Occipital lobe (tissue), 2 donors: ENCODE measurements around the gene RAD51B. TPM values are rescaled to one million over a fixed set of nuclear protein-coding genes. Genes with fewer than 3 reads are reported as not detected.

Experiments
- DNase-seq: peaks from one replicate; lab custom pipeline; 2025; lab: John Stamatoyannopoulos, UW
- total RNA-seq: library from RNA; depleted of rRNA; stranded (reverse); fragments of >200 nt; gene quantifications from one replicate; pipeline ENCODE4 v1.2.3, GENCODE V29; 2014

RAD51B gene
- total RNA-seq, 1 donor from 2014 or later: 9.8 TPM

DNA sequence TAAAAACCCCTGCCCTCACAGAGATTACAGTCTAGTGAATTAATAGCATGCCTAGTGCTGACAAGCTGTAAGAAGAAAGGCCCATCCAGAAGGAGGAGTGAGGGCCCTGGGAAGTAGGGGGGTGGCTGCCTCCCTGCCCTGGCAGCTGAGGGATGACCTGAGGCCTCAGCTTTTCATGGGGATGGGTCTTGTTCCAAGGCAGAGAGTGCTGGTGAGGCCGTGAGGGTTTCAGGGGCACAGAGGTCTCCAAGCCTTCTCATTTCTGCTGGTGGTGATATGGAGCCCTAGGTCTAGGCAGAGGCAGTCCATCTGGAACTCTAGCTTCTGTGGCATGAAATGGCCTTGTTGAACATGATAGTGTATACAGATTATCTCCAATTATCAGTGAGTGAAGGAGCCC is 858.9 kb downstream of the RAD51B start:
- DNase-seq: no peak

DNA sequence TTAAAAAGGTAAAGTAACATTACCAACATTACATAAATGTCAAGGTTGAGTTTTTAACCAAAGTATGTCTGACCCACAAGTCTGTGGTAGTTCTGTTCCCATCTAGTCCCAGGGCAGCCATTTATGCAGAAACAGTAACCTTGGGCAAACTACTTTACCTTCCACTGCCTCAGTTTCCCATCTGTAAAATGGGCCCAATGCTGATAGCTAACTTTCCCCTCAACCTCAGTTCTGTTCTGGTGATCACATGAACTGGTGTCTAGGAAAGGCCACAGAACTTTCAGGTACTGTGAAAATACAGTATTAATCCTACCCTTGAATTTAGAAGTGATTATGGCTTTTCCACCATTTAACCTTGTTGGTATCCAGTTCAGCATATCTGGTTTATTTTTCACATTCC is 859.7 kb downstream of the RAD51B start:
- no peak for DNase-seq

DNA sequence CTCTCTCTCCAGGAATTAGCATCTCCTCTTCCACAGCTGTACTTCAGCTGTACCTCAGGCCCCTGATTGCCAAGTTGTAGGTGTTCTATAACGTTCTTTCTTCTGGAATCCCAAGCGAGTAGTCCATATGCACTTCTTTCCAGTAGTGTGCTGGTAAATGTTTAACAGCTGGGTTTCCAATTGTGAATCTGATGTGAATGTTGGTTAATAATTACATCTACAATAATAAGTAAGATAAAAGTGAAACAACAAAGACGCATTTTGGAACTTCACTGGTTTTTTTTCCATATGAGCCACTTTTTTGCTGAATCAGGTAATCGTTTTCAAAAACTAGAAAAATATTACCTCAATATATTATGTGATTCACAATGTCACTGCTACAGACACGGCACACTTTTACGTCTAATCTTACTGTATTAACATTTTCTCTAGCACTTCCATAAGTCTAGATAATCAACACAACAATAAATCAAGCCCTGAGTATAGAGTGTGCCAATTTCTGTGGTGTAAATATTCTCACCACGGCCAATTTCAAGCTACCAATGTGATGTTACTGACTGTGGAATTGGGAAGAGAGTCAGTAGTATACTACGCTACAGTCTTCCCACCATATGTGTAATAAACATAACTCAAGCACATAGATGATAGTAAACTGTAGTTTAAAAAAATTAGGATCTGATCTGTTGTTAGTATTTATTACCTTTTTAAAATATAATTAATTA is 860.3 kb downstream of the RAD51B start:
- DNase-seq: no peak

DNA sequence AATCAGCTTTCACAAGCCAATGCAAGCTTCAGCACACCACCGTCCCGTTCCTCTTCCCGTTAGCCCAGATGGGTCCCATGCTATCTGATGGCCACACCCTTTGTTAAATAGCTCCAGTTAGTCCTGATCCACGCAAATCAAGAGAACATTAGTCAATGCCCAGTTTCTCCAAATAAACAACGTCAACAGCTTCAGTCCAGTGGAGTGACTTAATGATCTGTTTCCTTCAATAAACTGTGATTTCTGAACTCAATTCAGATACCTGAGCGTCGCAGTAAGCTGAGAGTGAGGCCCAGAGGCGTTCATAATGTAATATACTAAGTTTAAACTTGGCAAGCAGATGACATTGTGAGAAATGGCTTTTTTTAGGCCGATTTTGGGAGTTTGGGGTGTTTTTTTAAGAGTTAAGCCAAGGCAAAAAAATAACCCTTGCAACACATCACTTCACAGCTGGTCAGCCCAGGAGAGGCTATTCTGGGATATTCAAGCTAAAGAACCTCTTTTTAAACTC is 861.0 kb downstream of the RAD51B start:
- no peak for DNase-seq

DNA sequence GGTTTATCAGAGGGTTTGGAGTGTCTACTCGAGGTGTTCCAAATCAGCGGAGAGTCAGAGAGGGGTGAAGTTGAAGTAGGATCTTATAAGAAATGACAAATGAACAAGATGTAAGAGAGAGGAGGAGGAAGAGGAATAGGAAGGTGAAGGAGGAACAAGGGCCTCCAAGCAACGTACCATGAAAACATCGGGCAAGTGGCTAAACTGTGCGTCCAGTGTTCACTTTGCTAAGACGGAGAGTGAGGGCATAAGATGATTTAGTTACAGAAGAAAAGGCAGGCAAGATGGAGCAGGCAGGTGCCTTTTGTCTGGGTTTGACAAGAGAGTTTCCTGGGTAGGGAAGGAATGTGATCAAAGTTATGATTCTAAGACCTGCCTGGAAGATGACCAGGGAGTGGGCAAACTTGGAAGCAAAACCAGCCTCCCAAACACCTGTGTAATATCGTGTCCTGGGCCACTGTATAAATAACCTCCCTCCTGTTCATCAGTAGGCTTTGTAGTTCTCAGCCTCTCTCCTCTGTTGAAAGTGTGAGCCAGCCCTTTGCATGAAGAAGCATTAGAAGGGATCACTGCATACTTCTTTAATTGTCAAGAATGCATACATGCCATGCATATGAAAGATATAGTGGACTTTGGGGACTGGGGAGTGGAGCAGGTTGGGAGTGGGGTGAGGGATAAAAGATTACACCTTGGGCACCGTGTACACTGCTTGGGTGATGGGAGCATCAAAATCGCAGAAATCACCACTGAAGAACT is 861.9 kb downstream of the RAD51B start:
- DNase-seq: no peak

DNA sequence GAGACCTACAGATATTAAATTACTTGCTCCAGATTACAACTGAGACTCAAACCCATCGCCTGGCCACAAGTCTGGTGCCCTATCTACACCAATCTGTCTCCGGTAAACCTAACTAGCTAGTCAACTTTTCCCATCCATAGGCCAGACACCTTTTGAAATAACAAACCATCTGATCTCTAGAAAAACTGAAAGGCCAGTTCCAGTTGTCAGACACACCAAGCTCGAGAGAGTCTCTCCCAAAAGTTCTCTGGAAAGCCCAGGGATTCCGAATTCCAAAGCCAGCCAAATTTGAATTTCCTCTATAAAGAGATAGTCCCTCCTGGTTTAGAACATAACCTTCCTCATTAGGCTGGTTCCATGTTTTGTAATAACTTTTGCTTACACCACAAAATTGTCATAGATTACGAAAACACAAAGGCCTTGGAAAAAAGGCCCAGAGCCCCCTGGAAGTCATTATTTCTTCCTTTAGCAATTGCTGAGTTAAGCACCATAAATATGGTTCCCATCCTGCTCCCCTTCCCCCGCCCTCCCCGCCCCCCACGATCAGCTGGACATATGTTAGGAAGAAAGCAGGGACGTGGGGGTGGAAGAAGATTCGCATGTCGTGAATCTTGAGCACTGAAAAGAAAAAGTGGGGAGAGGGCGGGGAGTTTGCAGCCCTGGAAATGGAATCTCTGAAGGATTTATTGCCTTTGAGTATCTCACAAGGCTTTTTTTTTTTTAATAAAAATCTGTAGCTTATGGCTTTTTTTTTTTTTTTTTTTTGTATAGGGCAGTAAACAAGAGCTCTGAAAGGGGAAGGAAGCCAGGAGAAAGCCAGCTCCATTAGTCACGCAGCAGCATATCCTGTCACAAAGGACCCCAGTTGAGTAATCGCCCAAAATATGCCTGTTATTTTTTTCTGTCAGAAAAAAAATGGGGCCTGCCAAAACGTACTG is 862.9 kb downstream of the RAD51B start:
- DNase-seq: no peak

DNA sequence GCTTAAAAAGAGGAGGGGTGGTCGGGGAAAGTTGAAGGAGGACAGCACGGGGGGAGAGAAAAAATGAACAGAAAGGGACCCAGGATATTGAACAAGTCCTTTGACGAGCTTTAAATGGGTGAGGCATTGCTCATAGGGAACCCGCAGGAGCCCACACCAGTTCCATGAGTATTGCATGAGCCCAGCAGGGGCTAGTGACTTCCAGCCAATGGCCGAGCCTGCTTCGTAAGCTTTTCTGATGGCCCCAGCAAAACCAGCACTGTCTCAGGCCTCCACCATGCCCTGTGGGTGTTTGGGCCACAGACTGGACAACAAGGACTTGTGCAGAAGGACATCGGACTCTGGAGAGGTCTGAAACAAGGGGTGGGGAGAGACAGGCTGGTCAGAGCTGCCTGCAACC is 863.7 kb downstream of the RAD51B start:
- DNase-seq: no peak

DNA sequence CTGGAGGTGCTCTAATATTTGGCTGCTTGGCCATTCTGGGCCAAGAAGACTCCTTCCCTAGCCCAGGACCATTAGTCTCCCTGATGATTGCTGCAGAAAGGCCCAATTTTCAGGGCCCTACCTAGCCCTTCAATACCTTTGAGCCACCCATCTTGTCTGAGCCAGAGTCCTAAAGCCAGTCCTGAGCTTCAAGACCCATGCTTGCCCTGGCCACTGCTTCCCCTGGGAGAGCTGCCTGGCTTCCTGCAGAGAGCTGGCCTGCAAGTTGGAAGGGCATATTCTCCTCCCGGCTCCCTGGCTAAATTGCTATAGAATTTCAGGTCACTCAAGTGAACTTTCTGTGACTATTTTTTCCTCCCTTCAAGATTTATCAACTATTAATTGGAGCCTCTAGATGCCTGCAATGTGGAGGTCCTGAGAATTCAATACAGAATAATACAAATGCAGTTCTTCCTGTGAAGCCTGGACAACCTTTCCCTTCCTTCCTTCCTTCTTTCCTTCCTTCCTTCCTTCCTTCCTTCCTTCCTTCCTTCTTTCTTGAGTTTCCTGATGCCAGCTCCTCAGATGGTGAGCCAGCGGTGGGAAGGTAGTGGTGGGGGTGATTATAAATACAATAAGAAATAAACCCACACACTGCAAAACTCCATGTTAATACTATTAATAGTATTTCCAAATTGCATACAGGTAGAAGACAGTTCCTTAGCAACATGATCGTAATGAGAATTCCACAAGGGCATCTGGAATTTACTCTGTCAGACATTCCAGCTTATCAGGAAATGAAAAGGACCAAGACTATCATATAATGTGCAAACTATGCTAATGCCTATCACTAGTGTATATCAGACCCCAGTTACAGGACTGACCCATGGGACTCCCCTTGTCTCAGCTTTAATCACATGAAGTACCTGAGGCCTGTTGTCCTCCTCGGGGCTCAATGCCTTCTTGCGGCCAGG is 865.2 kb downstream of the RAD51B start:
- no peak for DNase-seq

DNA sequence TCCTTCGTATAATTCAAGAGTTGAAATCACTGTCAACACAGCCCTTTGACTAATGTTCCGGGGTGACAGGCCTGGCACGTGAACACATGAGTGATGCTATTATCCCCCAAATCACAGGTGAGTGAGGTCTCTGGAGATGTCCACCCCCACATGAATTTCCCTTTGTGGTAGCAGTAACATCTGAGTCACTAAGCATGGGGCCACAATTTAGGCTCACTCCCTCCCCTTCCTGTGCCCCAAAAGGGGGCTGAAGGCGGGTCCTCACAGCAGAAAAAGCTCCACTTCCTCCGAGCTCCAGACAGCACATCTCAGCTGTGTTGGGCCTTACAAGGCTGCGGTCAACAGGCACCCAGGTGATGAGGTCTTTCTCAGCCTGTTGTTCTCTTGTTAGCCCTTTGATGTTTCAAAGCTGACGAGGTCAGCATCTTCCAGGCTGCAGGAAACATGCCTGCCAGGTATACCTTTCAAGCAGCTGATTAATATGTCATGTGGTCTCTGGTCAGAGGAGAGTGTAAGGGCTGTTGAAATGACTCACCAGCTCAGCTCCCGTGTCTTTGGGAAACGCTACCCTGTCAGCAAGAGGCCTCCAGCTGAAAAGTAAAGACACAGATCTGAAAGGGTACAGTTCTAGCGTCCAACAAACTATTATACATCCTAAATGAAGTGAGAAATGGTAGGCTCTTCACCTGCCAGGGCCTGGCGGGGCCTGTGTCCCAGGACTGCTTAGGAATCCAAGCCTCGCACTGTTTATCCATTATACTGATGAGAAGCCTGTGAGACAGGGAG is 866.0 kb downstream of the RAD51B start:
- DNase-seq: no peak

DNA sequence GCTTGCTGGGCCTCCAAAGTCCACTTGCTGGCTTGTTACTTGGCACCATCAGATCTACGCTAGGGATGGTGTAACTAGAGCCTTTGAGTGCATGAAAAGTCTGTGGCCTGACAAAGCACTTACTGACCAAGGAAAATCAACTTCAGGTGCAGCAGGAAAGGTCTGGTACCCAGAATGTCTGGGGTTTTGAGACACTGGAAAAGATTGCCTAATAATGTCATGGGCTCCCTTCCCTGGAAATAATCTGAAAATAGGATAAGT is 866.6 kb downstream of the RAD51B start:
- DNase-seq: no peak

DNA sequence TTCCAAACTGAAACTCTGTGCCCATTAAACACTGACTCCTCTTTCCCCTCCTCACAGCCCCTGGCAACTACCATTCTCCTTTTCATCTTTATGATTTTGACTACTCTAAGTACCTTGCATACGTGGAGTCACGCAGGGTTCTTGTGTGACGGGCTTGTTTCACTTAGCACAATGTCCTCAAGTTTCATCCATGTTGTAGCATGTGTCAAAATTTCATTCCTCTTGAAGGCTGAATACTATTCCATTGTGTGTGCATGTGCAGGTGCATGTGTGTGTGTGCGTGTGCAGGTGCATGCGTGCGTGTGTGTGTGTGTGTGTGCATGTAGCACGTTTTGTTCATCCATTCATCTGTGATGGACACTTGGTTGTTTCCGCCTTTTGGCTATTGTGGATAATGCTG is 867.1 kb downstream of the RAD51B start:
- no peak for DNase-seq

DNA sequence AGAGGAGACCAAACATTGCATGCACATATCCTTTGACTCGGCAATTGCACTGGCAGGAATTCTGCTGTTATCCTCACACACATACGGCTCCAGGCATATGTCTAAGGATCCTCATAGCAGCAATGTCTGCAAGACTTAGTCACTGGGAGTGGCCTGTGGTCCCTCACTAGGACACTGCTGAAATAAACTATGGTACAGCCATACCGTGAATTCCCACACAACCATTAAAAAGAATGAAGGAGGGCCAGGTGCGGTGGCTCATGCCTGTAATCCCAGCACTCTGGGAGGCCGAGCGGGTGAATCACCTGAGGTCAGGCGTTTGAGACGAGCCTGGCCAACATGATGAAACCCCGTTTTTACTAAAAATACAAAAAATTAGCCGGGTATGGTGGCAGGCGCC is 868.2 kb downstream of the RAD51B start:
- no peak for DNase-seq

DNA sequence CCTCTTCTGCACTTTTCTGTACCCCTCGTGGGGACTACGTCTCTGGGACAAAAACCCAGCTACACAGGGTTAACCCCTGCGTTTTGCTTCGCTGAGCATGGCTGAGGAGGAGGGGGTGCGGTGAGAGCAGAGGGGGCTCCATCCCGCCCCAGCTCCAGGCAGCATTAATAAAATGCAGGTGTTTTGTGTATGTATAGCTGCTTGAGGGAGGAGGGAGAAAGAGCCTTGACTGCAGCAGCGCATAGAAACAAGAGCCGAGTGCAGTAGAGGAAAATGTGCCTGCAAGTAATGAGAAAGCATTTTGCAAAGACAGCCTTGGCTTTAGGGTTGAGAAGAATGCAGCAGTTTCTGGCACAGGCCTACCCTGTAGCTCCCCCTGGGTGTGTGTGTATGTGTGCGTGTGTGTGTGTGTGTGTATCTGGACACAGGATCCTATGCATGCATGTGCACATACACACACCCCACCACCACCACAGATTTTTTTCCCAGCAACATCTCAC is 869.3 kb downstream of the RAD51B start:
- DNase-seq: no peak

DNA sequence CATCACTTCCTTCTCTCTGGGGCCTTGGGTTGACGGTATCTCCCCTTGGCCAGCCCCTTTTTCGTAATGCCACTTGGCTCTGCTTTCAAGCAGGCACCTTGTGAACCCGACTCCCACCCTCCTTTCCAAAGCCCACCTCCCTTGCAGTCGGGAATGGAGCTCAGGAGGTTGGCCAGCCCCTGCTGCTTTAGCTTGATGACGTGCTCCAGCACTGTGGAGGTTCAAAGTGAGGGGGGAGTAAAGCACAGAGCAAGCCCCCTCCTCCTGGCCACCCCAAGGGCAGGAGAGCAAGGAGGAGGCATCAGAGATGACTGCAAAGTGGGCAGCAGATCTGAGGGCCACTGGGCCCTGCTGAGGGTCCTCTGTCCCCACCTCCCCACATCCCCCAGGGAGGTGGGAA is 869.9 kb downstream of the RAD51B start:
- DNase-seq: no peak

DNA sequence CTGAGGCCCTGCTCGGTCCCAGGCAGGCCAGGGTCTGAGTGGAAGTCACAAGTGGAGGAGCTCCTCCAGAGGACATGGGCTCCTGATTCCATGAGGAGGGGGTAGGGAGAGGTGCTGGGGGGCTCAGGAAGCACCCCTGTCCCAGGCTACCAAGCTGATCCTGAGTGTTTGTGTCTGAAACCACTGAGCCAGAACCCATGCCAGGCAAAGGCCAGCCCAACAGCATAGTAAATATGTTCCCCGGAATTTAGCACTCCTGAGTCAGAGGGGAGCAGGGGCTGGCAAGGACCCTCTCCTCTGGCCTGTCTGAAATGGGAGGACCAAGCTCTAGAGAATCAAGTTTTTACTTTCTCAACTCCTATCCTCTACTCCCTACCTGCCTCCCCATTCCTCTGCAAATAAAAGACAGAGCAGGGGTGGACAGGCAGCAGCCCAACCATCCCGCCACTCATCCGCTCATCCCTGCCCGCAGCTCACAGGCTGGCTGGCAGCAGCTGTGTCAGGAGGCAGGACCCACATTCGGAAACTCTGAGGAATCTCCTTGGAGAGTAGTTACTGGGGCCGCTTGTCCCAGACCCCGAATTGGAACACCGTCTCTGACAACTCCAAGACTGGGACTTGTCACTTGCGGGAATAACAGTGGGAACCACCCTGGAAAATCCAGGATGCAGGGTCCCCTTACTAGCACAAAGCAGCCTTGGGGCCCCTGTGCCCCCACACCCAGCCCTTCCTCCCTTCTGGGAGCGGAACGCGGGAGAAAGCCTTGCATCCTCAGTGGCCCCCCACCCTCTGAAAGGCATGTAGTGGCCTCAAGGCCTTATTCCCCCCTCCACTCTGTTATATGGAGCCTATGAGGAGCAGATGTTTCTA is 870.7 kb downstream of the RAD51B start:
- DNase-seq: no peak

DNA sequence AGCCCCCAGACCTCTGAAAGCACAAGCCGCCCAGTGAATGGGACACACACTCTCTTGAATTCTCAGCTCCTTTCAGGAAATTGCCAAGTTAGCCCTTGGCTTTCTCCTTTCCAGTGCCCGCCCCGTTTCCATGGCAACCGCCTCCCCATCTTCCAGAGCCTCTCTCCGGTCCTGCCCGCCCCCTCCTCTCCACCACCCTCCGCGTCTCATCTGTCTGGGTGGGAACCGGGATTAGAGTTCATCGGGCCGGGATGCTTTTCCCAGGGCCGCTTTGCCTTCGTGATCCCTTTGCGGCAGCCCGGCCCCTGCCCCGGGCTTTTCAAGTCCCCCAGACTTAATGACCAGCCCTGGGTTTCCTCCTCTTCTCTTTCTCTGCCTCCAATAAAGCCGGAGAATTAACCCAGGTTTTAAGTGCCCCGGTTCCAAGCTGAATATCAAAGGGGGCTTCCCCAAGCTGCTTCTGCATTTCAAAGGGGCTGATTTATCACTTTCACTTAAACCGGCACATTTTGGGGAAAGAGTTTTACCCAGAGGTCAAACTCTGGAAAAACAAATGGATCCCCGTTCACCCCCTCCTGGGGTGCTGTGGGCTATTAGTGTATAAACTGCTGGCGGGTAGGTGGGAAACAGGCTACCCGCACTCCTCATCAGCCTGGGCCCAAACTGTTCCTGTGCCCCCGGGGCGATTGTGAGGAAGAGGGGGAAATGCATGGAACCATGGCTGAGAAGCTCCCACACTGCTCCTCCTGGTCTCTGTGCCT is 871.6 kb downstream of the RAD51B start:
- peak; percentile 41 for DNase-seq

DNA sequence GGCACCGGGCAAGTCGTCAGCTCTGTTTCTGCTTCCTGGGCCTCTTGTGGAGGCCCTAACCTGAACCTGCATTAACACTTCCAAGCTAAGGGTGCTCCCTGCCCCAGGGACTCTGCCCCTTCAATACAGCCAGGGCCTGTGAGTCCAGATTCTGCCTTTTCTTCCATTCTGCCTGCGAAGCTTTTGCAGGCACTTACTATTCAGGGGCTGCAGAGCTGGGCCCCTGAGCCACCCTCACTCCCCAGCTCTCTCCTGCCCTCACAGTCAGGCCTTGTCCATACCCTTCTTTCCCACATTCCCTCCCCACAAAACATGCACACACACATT is 872.2 kb downstream of the RAD51B start:
- DNase-seq: no peak

DNA sequence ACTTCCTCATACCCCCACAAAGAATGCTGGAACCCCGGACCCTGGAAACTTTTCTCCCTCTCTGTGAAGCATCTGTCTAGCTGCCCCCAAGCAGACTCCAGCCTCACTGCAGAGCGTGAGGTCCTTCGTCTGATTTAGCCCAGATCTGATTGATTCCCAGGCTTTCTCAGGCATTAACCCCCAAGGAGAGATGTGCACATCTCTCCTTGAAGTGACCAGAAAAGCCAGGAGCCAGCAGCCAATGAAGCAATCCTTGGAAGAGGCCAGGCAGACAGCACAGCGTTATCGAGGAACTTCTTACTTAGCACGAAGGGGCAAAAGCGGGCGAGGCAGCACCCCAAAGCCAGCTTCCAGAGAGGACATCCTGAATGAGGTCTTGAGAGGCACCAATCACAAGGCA is 872.6 kb downstream of the RAD51B start:
- DNase-seq: no peak
